DOHH2 (cell line): ENCODE data around the gene GABRB1.

ENCODE experiments used
- EZH2phosphoT487 ChIP-seq: fragments of 200-600 bp; sonication (generic); IDR thresholded peaks from 2 replicates; pipeline ENCODE4 v1.6.1; 2017; ENCODE audit warnings: borderline replicate concordance, mild to moderate bottlenecking, antibody characterized with exemption, low read length, moderate library complexity, mixed read lengths
- TF ChIP-seq, protein P1 (sequence below): fragments of 200-600 bp; sonication (generic); IDR thresholded peaks from one replicate; pipeline ENCODE4 v1.5.1; 2014; ENCODE audit warnings: antibody characterized with exemption, mild to moderate bottlenecking, low read depth, low read length; ENCODE audit not compliant: poor library complexity, severe bottlenecking

DNA sequence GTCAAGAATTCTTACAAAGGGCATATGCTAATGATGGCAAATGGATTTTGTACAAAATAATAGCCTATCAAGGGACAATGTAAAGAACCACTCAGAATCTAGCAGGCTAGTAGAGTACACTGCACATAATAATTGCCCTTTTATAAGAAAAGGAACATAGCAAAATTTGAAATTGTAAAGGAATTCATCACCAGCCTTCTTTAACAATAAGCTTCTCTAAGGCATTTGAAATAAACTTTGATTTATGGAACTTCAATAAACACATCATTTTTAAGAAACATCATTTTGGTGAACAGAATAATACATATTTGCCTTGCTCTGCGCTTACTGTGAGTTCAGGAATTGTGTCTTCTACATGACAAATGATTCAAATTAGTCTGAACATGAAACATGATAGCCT, 444.0 kb downstream of the GABRB1 start:
- TF ChIP-seq, protein P1, sequence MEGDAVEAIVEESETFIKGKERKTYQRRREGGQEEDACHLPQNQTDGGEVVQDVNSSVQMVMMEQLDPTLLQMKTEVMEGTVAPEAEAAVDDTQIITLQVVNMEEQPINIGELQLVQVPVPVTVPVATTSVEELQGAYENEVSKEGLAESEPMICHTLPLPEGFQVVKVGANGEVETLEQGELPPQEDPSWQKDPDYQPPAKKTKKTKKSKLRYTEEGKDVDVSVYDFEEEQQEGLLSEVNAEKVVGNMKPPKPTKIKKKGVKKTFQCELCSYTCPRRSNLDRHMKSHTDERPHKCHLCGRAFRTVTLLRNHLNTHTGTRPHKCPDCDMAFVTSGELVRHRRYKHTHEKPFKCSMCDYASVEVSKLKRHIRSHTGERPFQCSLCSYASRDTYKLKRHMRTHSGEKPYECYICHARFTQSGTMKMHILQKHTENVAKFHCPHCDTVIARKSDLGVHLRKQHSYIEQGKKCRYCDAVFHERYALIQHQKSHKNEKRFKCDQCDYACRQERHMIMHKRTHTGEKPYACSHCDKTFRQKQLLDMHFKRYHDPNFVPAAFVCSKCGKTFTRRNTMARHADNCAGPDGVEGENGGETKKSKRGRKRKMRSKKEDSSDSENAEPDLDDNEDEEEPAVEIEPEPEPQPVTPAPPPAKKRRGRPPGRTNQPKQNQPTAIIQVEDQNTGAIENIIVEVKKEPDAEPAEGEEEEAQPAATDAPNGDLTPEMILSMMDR = no peak
- TF ChIP-seq EZH2phosphoT487 = no peak
